SK-N-MC (cell line): ENCODE data around the gene TBC1D22A.
A peak's percentile ranks its signal among the peaks of the same experiment; 100 is the strongest.

Source experiments
- DNase-seq: peaks from one replicate; pipeline ENCODE4 v3.0.0-alpha.2; 2011; ENCODE audit warnings: low read depth, low spot score
- H3K27ac ChIP-seq: fragments of 200-600 bp; sonication (generic); 2 replicates; pipeline ENCODE4 v1.5.1; 2016; ENCODE audit warnings: mixed run types
- H3K36me3 ChIP-seq: fragments of 200-600 bp; sonication (generic); 2 replicates; pipeline ENCODE4 v1.6.1; 2017; ENCODE audit warnings: antibody characterized with exemption, low read length, mixed read lengths; ENCODE audit not compliant: insufficient read depth
- H3K4me3 ChIP-seq: fragments of 200-600 bp; sonication (generic); 2 replicates; pipeline ENCODE4 v1.5.1; 2016
- H3K9ac ChIP-seq: fragments of 200-600 bp; sonication (generic); 2 replicates; pipeline ENCODE4 v1.8.0; 2017; ENCODE audit warnings: mixed run types, mixed read lengths; ENCODE audit not compliant: insufficient read length
- H3K9me3 ChIP-seq: fragments of 200-600 bp; sonication (generic); 2 replicates; pipeline ENCODE4 v1.6.1; 2017; ENCODE audit warnings: low read depth, mild to moderate bottlenecking, antibody characterized with exemption, low read length, moderate library complexity, mixed read lengths
- EZH2 ChIP-seq: fragments of 200-600 bp; sonication (generic); IDR thresholded peaks from one replicate; pipeline ENCODE4 v1.6.1; 2017; ENCODE audit warnings: antibody characterized with exemption
- FOXP2 ChIP-seq: optimal IDR thresholded peaks from 2 replicates; pipeline ENCODE3; 2011; ENCODE audit warnings: mild to moderate bottlenecking, moderate library complexity; ENCODE audit not compliant: insufficient read depth; ENCODE audit errors: extremely low read length, control extremely low read depth
- POLR2AphosphoS5 ChIP-seq: IDR thresholded peaks from 2 replicates; pipeline ENCODE4 v1.6.1; 2012; ENCODE audit warnings: mild to moderate bottlenecking, low read depth, low read length, borderline replicate concordance

TBC1D22A gene

DNA sequence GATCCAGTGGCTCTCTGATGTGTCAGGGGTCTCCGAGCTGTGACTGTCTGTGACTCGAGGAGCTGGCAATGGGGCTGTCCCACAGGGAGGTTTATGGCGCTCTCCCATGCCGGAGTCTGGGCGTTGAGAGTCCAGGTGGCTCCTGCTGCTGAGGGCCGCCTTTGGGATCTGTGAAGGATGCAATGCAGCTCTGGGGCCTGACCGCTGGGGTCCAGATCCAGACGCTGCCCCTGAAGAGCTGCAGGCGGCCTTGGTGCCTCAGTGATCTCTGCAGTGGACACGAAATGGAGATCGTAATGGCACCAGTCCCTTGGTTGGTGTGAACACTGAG lies 155.3 kb downstream of the TBC1D22A start:
- no peak overlapping the region for H3K9ac ChIP-seq
- H3K4me3 ChIP-seq: no peak overlapping the region
- no peaks in the 10 kb centered on the region for H3K9me3 ChIP-seq
- no peak for TF ChIP-seq FOXP2
- TF ChIP-seq POLR2AphosphoS5: no peak
- no peak for TF ChIP-seq EZH2
- 0 out of 2 replicates have a peak, but pooled peaks cover 3% of the 10 kb centered on the region for H3K36me3 ChIP-seq
- no peak overlapping the region for H3K27ac ChIP-seq
- DNase-seq: no peak

DNA sequence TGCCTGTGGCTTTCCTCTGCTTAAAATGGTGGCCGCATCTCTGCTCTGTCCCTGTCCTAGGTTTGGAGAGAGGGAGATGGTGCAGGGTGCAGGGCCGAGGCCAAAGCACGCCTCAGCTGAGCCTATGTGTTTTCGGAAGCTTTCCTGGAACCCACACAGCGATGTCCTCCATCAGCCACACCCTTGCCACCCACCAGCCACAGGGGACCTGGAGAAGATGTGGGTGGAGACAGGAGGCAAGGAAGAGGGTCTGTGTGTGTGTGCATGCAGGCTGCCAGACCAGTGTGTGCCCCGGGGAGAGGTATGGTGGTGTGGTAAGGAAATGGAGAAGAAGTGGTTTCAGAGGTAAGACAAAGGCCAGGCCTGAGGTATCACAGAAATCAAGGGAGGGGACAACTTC lies 155.7 kb downstream of the TBC1D22A start:
- no peak overlapping the region for H3K9ac ChIP-seq
- no peak overlapping the region for H3K27ac ChIP-seq
- H3K36me3 ChIP-seq: 0 out of 2 replicates have a peak, but pooled peaks cover 3% of the 10 kb centered on the region
- no peak for TF ChIP-seq POLR2AphosphoS5
- no peak for TF ChIP-seq EZH2
- no peak for TF ChIP-seq FOXP2
- no peaks in the 10 kb centered on the region for H3K9me3 ChIP-seq
- no peak overlapping the region for H3K4me3 ChIP-seq
- no peak for DNase-seq

DNA sequence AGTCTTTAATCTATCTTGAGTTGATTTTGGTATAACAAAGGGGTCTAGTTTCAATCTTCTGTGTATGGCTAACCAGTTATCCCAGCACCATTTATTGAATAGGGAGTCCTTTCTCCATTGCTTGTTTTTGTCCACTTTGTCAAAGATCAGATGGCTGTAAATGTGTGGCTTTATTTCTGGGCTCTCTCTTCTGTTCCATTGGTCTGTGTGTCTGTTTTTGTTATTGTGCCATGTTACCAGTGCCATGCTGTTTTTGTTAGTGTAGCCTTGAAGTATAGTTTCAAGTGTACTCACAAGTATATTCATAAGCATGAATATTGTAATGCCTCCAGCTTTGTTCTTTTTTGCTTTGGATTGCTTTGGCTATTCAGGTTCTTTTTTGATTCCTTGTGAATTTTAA lies 159.6 kb downstream of the TBC1D22A start:
- DNase-seq: no peak
- no peak overlapping the region for H3K9ac ChIP-seq
- H3K27ac ChIP-seq: no peak overlapping the region
- H3K36me3 ChIP-seq: no peaks in the 10 kb centered on the region
- no peaks in the 10 kb centered on the region for H3K9me3 ChIP-seq
- no peak overlapping the region for H3K4me3 ChIP-seq
- TF ChIP-seq FOXP2: no peak
- no peak for TF ChIP-seq EZH2
- no peak for TF ChIP-seq POLR2AphosphoS5

DNA sequence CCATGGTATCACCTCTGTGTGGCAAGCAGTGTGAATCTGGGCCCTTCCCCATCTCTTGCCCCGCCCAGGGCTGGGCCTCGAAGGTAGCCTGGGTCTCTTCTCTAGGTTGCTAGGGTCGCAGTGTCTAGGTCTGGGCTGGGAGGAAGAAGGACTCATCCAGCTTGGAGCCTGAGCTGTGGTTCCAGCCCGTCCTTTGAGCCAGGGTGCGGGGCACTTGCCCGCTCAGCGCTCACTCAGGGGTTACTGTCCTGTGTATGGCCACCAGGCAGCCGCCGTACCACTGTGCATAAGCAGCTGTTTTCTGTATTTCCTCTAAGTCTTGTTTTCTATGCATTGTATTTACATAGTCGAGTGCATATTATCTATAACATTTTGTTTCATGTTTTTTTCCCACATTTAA lies 160.9 kb downstream of the TBC1D22A start:
- no peak for TF ChIP-seq FOXP2
- TF ChIP-seq POLR2AphosphoS5: no peak
- TF ChIP-seq EZH2: no peak
- no peaks in the 10 kb centered on the region for H3K9me3 ChIP-seq
- H3K9ac ChIP-seq: no peak overlapping the region
- no peak for DNase-seq
- H3K4me3 ChIP-seq: no peak overlapping the region
- no peak overlapping the region for H3K27ac ChIP-seq
- no peaks in the 10 kb centered on the region for H3K36me3 ChIP-seq

DNA sequence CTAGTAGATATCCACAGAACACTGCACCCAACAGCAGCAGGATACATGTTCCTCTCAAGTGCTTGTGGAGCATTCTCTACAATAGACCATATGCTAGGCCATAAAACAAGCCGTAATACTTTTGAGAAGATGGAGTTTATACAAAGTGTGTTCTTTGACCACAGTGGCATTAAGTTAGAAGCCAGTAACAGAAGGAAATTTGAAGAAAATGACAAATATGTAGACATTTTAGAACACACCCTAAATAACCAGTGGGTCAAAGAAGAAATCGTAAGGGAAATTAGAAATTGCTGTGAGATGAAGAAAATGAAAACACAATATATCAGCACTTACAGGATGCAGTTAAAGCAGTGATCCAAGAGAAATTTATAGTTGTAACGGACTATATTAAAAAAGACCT lies 163.4 kb downstream of the TBC1D22A start:
- Histone ChIP-seq H3K9ac (no peak overlapping the region), H3K36me3 (no peaks in the 10 kb centered on the region), H3K4me3 (no peak overlapping the region), H3K9me3 (no peaks in the 10 kb centered on the region), H3K27ac (no peak overlapping the region)
- no peak for TF ChIP-seq EZH2
- no peak for TF ChIP-seq POLR2AphosphoS5
- TF ChIP-seq FOXP2: no peak
- DNase-seq: no peak

DNA sequence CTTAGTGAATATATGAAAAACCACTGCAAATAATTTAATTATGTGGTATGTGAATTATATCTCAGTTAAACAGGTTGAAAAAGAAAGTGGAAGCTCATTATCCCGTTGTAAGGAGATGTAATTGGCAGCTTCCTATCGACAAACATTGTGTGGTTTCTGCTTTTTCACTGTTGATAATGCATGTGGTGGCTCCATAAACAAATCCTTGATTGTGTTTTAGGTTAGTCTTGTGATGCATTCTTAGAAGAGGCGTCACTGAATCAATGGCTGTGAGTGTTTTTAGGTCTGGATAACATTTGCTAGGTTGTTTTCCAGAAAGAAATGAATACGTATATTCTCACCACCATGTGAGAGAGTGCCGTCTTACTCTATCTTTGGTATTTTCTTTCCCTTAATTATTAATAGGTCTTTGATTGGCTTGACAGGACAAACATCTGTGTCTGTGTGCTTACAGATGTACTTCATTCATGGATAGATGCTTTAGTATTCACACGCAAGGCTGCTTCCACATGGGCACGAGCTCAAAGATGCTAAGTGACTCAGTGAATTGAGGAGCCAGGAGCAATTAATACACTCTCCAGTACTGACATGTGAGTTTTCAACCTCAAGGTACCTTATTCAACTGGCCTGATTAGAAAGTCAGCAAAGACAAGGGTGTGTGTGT lies 166.7 kb downstream of the TBC1D22A start:
- TF ChIP-seq EZH2: no peak
- TF ChIP-seq FOXP2: no peak
- TF ChIP-seq POLR2AphosphoS5: no peak
- Histone ChIP-seq H3K4me3 (no peak overlapping the region), H3K9me3 (no peaks in the 10 kb centered on the region), H3K27ac (no peak overlapping the region), H3K9ac (no peak overlapping the region), H3K36me3 (no peaks in the 10 kb centered on the region)
- DNase-seq: no peak

DNA sequence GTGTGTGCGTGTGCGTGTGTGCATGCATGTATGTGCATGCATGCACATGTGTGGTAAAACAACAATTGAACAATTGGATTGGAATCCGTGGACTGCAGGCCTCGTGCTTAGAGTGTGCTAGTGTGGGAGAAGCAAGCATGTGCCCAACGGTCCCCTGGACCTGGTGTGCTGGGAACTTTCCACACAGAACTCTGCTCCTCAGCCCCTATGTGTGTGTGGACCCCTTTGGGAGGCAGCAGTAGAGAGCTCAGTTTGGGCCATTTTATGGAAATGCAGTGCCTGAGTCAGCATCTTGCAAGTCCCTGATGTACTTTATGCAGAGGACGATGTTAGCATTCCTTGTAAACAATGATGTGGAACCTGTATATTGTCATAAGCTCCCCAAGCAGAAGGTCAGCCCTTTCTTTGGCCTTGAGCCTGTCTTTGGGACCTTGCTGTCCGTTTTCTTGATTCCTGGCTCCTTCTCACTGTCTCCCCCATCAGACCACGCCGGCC lies 167.3 kb downstream of the TBC1D22A start:
- Histone ChIP-seq H3K9ac (no peak overlapping the region), H3K4me3 (no peak overlapping the region), H3K27ac (no peak overlapping the region), H3K9me3 (no peaks in the 10 kb centered on the region), H3K36me3 (no peaks in the 10 kb centered on the region)
- TF ChIP-seq EZH2 (no peak), POLR2AphosphoS5 (no peak), FOXP2 (no peak)
- no peak for DNase-seq

DNA sequence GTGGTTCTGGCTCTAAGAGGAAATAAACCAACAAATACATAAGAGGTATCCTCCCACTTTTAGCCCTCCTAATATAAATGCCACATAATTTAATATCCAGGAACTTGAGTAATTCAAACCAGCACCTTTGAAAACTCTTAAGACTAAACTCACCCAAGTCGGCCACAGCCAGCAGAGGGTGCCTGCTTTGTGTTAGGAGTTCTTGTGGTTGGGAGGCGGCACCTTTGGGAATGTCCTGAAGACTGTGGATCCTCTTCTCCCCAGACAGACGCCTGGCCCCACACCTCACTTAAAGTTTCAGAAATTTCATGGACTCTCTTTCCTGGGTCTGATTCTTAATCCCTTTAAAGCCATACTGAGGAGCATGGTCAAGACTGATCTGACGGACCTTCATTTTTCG lies 169.0 kb downstream of the TBC1D22A start:
- TF ChIP-seq POLR2AphosphoS5: no peak
- no peak for TF ChIP-seq EZH2
- TF ChIP-seq FOXP2: no peak
- Histone ChIP-seq H3K27ac (peak overlapping the region; percentile 44; the same call in 1 of the 2 replicates), H3K9me3 (no peaks in the 10 kb centered on the region), H3K36me3 (no peaks in the 10 kb centered on the region), H3K4me3 (no peak overlapping the region), H3K9ac (no peak overlapping the region)
- no peak for DNase-seq

DNA sequence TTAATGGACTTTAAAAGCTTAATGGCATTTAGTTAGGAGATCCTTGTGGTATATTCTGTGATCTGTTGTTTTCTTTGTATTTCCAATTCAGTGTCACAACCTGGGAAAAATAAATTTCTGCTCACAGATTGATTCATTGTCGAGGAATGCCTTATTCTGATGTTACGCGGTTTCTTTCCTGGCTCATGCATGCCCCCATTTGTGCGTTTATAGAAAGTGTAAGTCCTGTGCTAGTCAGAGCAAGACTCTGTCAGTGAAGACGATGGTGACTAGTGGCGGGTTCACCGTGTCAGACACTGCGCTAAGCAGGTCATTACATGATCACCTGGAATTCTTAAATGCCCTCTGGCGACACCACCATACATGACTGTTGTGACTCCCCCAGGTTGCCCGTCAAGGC lies 169.4 kb downstream of the TBC1D22A start:
- no peak for DNase-seq
- Histone ChIP-seq H3K9ac (no peak overlapping the region), H3K27ac (no peak overlapping the region), H3K4me3 (no peak overlapping the region), H3K36me3 (no peaks in the 10 kb centered on the region), H3K9me3 (no peaks in the 10 kb centered on the region)
- no peak for TF ChIP-seq EZH2
- no peak for TF ChIP-seq POLR2AphosphoS5
- TF ChIP-seq FOXP2: no peak
